ENCODE data around the gene KRTAP4-3. TPM values are rescaled to one million over a fixed set of nuclear protein-coding genes. Genes with fewer than 3 reads are reported as not detected.
"Not testable (repeated sequence)": the region's sequence is repeated elsewhere in the genome, so short reads cannot be mapped to it uniquely, and the experiment has no call there.

The KRTAP4-3 gene
- total RNA-seq, 1 donor: not detected

DNA sequence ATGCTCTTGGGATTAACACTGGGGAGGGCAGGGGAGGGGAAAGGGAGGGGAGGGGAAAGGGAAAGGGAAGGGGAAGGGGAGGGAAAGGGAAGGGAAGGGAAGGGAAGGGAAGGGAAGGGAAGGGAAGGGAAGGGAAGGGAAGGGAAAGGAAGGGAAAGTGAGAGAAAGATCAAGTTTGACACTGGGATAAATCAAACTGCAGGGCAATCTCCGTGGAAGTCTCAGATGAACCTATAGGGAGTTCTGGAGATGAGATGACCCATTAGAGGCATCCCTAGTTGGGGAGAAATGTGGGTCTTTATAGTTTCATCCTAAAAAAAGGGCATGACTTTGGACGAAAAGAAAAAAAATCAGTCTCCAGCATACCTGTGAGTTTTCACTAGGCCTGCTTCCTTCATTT lies 46.3 kb downstream of the KRTAP4-3 start:
- Histone ChIP-seq H2AFZ (ENCODE audit: low read length) (no peak overlapping the region), H3K4me2 (ENCODE audit: insufficient read depth, low read length) (no peak overlapping the region), H3K4me1 (ENCODE audit: insufficient read depth, low read length) (peaks cover 22% of the 10 kb centered on the region), H3K9me3 (ENCODE audit: low read depth, low read length) (no peaks in the 10 kb centered on the region), H3K36me3 (ENCODE audit: insufficient read depth, low read length) (no peaks in the 10 kb centered on the region), H3K27me3 (ENCODE audit: insufficient read depth, low read length) (no peaks in the 10 kb centered on the region), H3K79me2 (ENCODE audit: insufficient read depth, low read length) (no peaks in the 10 kb centered on the region), H4K20me1 (ENCODE audit: insufficient read depth, low read length) (no peaks in the 10 kb centered on the region), H3K27ac (ENCODE audit: low read depth, low read length) (no peak overlapping the region), H3K4me3 (ENCODE audit: insufficient read depth, low read length) (no peak overlapping the region)
- no peak for DNase-seq (ENCODE audit: insufficient read length, low spot score, missing footprints)
- TF ChIP-seq CTCF (IDR thresholded peaks at IDR 0.05; ENCODE audit: extremely low read depth, low read depth, low read length): no peak

DNA sequence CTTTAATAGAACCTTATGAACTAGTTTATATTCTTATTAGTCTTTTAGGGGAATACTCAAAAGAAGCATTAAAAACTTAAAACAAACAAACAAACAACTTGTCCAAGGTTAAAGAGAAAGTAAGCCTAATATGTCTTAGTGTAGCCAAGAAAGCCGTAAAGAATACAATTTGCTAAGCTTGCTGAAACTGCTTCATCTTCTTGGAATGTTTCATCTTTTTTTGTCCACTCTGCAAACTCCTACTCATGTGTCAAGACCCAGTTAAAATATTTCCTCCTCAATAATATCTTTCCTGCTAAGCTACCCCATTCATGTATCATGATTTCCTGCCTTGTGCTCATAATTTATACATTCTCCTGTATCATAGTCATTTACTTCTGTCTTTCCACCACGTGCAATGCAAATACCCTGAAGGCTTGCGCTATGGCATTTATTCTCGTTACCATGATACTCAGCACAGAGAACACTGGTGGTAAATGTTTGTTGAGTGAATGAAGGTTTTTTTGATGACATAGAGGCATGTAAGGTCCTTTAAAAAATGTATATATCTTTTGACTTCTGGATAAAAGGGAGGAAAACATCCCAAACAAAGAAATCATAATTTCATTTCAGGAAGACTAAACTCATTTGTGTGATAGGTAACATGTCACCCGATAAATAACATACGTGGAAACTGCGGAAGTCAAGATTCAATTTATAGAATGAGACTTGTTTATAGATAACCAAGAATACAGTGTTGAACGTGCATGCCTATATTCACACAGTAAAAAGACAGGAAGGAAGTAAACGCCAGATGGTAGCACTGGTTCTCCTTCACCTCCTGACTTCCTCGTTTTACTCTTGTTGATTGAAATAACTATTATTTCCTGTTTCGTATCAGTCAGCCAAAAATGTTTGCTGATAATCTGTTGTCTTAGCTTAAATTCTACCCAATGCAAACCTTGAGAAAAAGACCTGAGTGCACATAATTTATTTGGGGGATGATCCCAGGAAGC lies 48.0 kb downstream of the KRTAP4-3 start:
- H3K4me2 ChIP-seq (ENCODE audit: insufficient read depth, low read length); DNase-seq (ENCODE audit: insufficient read length, low spot score, missing footprints): not testable (repeated sequence)

GRCh38 chr17:41118721-41119120 lies 49.3 kb downstream of the KRTAP4-3 start:
- H3K9me3 ChIP-seq (ENCODE audit: low read depth, low read length): no peaks in the 10 kb centered on the region
- peak overlapping the region; percentile 24 for H3K27ac ChIP-seq (ENCODE audit: low read depth, low read length)
- no peak overlapping the region for H2AFZ ChIP-seq (ENCODE audit: low read length)
- no peak overlapping the region for H3K4me3 ChIP-seq (ENCODE audit: insufficient read depth, low read length)
- H3K4me2 ChIP-seq (ENCODE audit: insufficient read depth, low read length): peak overlapping the region; percentile 4
- no peaks in the 10 kb centered on the region for H3K79me2 ChIP-seq (ENCODE audit: insufficient read depth, low read length)
- no peak for DNase-seq (ENCODE audit: insufficient read length, low spot score, missing footprints)
- peaks cover 13% of the 10 kb centered on the region for H3K4me1 ChIP-seq (ENCODE audit: insufficient read depth, low read length)
- no peak for TF ChIP-seq CTCF (IDR thresholded peaks at IDR 0.05; ENCODE audit: extremely low read depth, low read depth, low read length)
- no peaks in the 10 kb centered on the region for H3K36me3 ChIP-seq (ENCODE audit: insufficient read depth, low read length)
- H4K20me1 ChIP-seq (ENCODE audit: insufficient read depth, low read length): no peaks in the 10 kb centered on the region
- no peaks in the 10 kb centered on the region for H3K27me3 ChIP-seq (ENCODE audit: insufficient read depth, low read length)

More for the DNA sequence above, 48.0 kb downstream of the KRTAP4-3 start:
- H4K20me1 ChIP-seq (ENCODE audit: insufficient read depth, low read length); H3K27ac ChIP-seq (ENCODE audit: low read depth, low read length); H3K36me3 ChIP-seq (ENCODE audit: insufficient read depth, low read length); H3K4me3 ChIP-seq (ENCODE audit: insufficient read depth, low read length); H3K27me3 ChIP-seq (ENCODE audit: insufficient read depth, low read length); H3K9me3 ChIP-seq (ENCODE audit: low read depth, low read length); H3K79me2 ChIP-seq (ENCODE audit: insufficient read depth, low read length); H2AFZ ChIP-seq (ENCODE audit: low read length): not testable (repeated sequence)
- H3K4me1 ChIP-seq (ENCODE audit: insufficient read depth, low read length): peaks cover 22% of the 10 kb centered on the region

DNA sequence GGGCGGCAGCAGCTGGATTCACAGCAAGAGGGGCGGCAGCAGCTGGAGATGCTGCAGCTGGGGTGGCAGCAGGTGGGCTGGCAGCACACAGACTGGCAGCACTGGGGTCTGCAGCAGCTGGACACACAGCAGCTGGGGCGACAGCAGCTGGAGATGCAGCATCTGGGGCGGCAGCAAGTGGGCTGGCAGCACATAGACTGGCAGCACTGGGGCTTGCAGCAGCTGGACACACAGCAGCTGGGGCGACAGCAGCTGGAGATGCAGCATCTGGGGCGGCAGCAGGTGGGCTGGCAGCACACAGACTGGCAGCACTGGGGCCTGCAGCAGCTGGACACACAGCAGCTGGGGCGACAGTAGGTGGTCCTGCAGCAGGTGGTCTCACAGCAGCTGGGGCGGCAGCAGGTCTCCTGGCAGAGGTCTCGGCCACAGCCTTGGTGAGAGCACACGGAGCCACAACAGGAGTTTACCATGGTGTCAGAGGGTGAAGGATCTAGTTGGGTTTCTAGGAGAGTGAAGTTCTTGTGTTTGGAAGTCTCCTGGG lies 50.1 kb downstream of the KRTAP4-3 start, which contains the start of gene KRTAP4-11:
KRTAP4-11 (minus strand) TSS at position 528 of the 541 bp plus-strand sequence; CDS start at position 470, 58 bp downstream.
- H3K27me3 ChIP-seq (ENCODE audit: insufficient read depth, low read length); H3K9me3 ChIP-seq (ENCODE audit: low read depth, low read length); H3K36me3 ChIP-seq (ENCODE audit: insufficient read depth, low read length); H2AFZ ChIP-seq (ENCODE audit: low read length); H3K4me3 ChIP-seq (ENCODE audit: insufficient read depth, low read length); H4K20me1 ChIP-seq (ENCODE audit: insufficient read depth, low read length); DNase-seq (ENCODE audit: insufficient read length, low spot score, missing footprints); H3K79me2 ChIP-seq (ENCODE audit: insufficient read depth, low read length): not testable (repeated sequence)
- Histone ChIP-seq H3K4me2 (ENCODE audit: insufficient read depth, low read length) (peak within 1 kb of the TSS; percentile 4), H3K27ac (ENCODE audit: low read depth, low read length) (peak within 1 kb of the TSS; percentile 24), H3K4me1 (ENCODE audit: insufficient read depth, low read length) (peaks cover 13% of the 10 kb centered on the region)

Small RNAs within 50 kb of the gene (small RNA-seq; reads per million reads assigned to genes)
- not detected for gene KRTAP4-17P

Other genes starting within 250 kb of the KRTAP4-3 start
- 0.36 and 0.59 TPM in 2 replicates for gene KRT23, start 230.6 kb downstream of the KRTAP4-3 start, total RNA-seq
- 0.36 TPM in 1 of 2 replicates, not detected in the other for gene KRT39, start 201.3 kb downstream of the KRTAP4-3 start, total RNA-seq
- under 0.01 TPM in 1 of 2 replicates, not detected in the other for gene KRT40, start 183.9 kb downstream of the KRTAP4-3 start, total RNA-seq
- not detected in 2 replicates for gene KRTAP3-3, start 174.1 kb downstream of the KRTAP4-3 start, total RNA-seq
- not detected in 2 replicates for gene KRTAP3-2, start 168.3 kb downstream of the KRTAP4-3 start, total RNA-seq
- not detected in 2 replicates for gene KRTAP3-1, start 159.1 kb downstream of the KRTAP4-3 start, total RNA-seq
- 25.0 and 31.8 TPM in 2 replicates for gene KRTAP1-5, start 141.0 kb downstream of the KRTAP4-3 start, total RNA-seq
- not detected in 2 replicates for gene KRTAP1-4, start 138.0 kb downstream of the KRTAP4-3 start, total RNA-seq
- not detected in 2 replicates for gene KRTAP1-3, start 133.3 kb downstream of the KRTAP4-3 start, total RNA-seq
- gene KRTAP1-1, start 126.8 kb downstream of the KRTAP4-3 start, total RNA-seq: 2.2 and 2.4 TPM in 2 replicates
- gene KRTAP2-1, start 120.9 kb downstream of the KRTAP4-3 start, total RNA-seq: not detected in 2 replicates
- gene KRTAP2-2, start 113.0 kb downstream of the KRTAP4-3 start, total RNA-seq: not detected in 2 replicates
- gene KRTAP2-3, start 108.1 kb downstream of the KRTAP4-3 start, total RNA-seq: 0.29 TPM in 1 of 2 replicates, not detected in the other
- not detected in 2 replicates for gene KRTAP2-4, start 102.3 kb downstream of the KRTAP4-3 start, total RNA-seq
- gene KRTAP4-7, start 84.1 kb downstream of the KRTAP4-3 start, total RNA-seq: under 0.01 and 0.72 TPM in 2 replicates
- gene KRTAP4-8, start 70.1 kb downstream of the KRTAP4-3 start, total RNA-seq: not detected in 2 replicates
- not detected in 2 replicates for gene KRTAP4-16, start 66.0 kb downstream of the KRTAP4-3 start, total RNA-seq
- gene KRTAP4-9, start 62.8 kb downstream of the KRTAP4-3 start, total RNA-seq: not detected in 2 replicates
- gene KRTAP4-11, start 49.8 kb downstream of the KRTAP4-3 start, total RNA-seq: not detected in 2 replicates
- not detected in 2 replicates for gene KRTAP4-12, start 44.0 kb downstream of the KRTAP4-3 start, total RNA-seq
- gene KRTAP4-6, start 27.7 kb downstream of the KRTAP4-3 start, total RNA-seq: not detected in 2 replicates
- gene KRTAP4-5, start 18.4 kb downstream of the KRTAP4-3 start, total RNA-seq: not detected in 2 replicates
- gene KRTAP4-4, start 7.5 kb downstream of the KRTAP4-3 start, total RNA-seq: not detected in 2 replicates
- gene KRTAP4-2, start 10.0 kb upstream of the KRTAP4-3 start, total RNA-seq: not detected in 2 replicates
- not detected in 2 replicates for gene KRTAP4-1, start 16.7 kb upstream of the KRTAP4-3 start, total RNA-seq
- gene KRTAP9-1, start 21.7 kb upstream of the KRTAP4-3 start, total RNA-seq: not detected in 2 replicates
- not detected in 2 replicates for gene KRTAP9-2, start 58.4 kb upstream of the KRTAP4-3 start, total RNA-seq
- gene KRTAP9-3, start 64.2 kb upstream of the KRTAP4-3 start, total RNA-seq: not detected in 2 replicates
- not detected in 2 replicates for gene KRTAP9-8, start 69.8 kb upstream of the KRTAP4-3 start, total RNA-seq
- gene KRTAP9-4, start 81.5 kb upstream of the KRTAP4-3 start, total RNA-seq: not detected in 2 replicates
- not detected in 2 replicates for gene KRTAP9-9, start 87.2 kb upstream of the KRTAP4-3 start, total RNA-seq
- not detected in 2 replicates for gene KRTAP9-6, start 97.2 kb upstream of the KRTAP4-3 start, total RNA-seq
- gene KRTAP9-7, start 107.5 kb upstream of the KRTAP4-3 start, total RNA-seq: not detected in 2 replicates
- gene KRTAP29-1, start 134.6 kb upstream of the KRTAP4-3 start, total RNA-seq: not detected in 2 replicates
- not detected in 2 replicates for gene KRTAP16-1, start 141.1 kb upstream of the KRTAP4-3 start, total RNA-seq
- not detected in 2 replicates for gene KRTAP17-1, start 147.5 kb upstream of the KRTAP4-3 start, total RNA-seq
- not detected in 2 replicates for gene KRT33A, start 182.6 kb upstream of the KRTAP4-3 start, total RNA-seq
- 0.29 and 1.1 TPM in 2 replicates for gene KRT33B, start 201.6 kb upstream of the KRTAP4-3 start, total RNA-seq
- 9.4 and 11.2 TPM in 2 replicates for gene KRT34, start 214.1 kb upstream of the KRTAP4-3 start, total RNA-seq
- not detected in 2 replicates for gene KRT31, start 229.4 kb upstream of the KRTAP4-3 start, total RNA-seq

Data from osteoblast (primary cell).